HG03135 (cell line): Measurements from ENCODE around the gene COLGALT1.
A peak's percentile ranks its signal among the peaks of the same experiment; 100 is the strongest.
"Not testable (repeated sequence)": the region's sequence is repeated elsewhere in the genome, so short reads cannot be mapped to it uniquely, and the experiment has no call there.

Experiments
- ATAC-seq: cut with Tn5 transposase; IDR thresholded peaks from one replicate; pipeline ENCODE4 v1.9.1; 2021; ENCODE audit warnings: mild to moderate bottlenecking, moderate library complexity; ENCODE audit not compliant: unreplicated experiment

The COLGALT1 gene

GRCh38 chr19:17555480-17555928, at the start of gene COLGALT1:
Gene COLGALT1 (plus strand): TSS chr19:17555649. CDS start chr19:17555714, 65 bp downstream.
- ATAC-seq, result peak; percentile 86

DNA sequence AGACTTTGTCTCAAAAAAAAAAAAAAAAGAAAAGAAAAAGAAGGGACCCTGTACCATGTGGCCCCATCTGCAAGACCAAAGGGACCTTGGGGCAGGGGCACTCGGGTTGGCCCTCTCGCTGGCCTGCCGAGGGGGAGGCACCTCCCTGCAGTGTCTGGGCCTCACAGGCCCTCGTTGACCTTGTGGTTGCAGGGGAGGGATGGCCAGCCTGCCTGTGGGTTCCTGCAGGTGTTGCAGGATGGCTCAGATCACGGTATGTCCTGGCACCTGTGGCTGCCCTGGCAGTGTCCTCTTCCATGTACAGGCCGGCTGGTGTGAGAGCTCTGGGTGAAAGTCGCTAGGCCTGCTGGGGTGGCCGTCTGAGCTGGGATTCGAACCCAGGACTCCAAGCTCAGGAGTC, 48.7 kb upstream of the COLGALT1 start:
- no peak for ATAC-seq

- not testable (repeated sequence) for ATAC-seq
These were observed 46.9 kb upstream of the COLGALT1 start for GRCh38 chr19:17508558-17508933.

DNA sequence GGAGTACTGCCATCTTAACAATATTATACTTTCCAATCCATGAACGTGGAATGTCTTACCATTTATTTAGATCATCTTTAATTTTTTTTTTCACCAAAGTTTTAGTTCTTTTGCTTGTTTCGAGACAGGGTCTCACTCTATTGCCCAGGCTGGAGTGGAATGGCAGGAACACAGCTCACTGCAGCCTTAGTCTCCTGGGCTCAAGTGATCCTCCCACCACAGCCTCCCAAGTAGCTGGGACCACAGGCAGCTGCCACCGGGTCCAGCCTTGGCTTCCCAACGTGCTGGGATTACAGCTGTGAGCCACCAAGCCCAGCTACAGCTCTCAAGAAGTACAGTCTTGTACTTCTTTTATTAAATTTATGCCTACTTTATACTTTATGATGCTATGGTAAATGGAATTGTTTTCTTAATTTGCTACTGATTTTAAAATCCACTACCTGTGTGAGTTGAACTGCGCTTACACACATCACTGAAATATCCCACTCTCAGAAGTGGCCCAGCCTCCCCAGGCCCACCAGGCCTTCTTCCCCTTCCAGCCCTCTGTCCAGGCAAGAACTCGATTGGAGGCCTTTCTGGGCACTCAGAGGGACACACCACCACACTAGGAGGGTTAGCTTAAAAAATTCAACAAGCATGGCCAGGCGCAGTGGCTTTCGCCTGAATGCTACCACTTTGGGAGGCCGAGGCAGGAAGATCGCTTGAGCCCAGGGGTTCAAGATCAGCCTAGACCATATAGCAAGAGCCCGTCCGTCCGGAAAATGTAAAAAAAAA, 45.0 kb upstream of the COLGALT1 start:
- ATAC-seq, result no peak

- ATAC-seq, result peak; percentile 54
These were observed 43.5 kb upstream of the COLGALT1 start for GRCh38 chr19:17511724-17512573.

- no peak for ATAC-seq
These were observed 42.9 kb upstream of the COLGALT1 start for GRCh38 chr19:17512574-17512939.

DNA sequence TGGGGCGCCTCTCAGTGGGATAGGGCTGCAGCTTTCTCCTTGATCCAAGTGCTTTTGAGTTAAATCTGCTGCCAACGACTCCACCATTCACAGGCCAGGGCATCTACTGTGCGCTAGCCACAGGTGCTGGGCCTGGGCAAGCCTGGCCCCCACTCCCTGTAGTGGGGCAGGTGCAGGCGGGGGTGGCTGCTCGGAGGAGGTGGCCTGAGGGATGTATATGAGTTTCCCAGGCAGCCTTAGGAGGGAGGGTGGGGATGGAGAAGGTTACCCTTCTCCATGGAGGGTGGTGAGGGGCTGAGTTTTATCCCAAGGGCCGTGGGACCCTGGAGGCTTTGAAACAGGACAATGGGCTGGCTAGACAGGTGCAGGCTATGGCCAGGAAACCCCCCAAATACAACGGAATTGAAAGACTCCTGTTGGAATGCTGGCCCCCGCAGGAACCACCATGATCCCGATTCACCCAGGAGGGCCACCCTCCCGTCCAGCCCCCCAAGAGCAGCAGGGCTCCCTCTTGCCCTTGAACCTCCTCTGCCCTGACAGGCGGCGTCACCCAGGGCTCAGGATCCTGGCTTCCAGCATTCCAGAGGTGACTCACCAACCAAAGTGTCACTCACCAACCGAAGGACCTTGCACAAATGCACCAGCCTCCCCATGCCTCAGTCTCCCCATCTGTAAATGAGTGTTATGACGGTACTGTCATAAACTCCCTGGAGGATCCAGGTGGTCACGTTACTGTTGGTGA, 39.9 kb upstream of the COLGALT1 start:
- ATAC-seq, result no peak

- ATAC-seq, result no peak
These were observed 37.6 kb upstream of the COLGALT1 start for GRCh38 chr19:17517898-17518297.

DNA sequence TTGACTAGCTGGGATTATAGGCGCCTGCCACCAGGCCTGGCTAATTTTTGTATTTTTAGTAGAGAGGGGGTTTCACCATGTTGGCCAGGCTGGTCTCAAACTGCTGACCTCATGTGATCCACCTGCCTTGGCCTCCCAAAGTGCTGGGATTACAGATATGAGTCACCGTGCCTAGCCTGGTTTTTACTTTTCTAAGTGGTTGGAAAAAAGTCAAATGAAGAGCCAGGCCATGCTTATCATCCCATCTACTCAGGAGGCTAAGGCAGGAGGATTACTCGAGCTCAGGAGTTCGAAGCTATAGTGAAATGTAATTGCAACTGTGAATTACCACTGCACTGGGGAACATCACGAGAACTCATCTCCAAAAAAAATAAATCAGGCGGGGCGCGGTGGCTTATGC, 36.8 kb upstream of the COLGALT1 start:
- ATAC-seq, result not testable (repeated sequence)

- no peak for ATAC-seq
These were observed 35.5 kb upstream of the COLGALT1 start for GRCh38 chr19:17519967-17520366.

GRCh38 chr19:17520865-17521264, 34.6 kb upstream of the COLGALT1 start:
- no peak for ATAC-seq

- peak; percentile 79 for ATAC-seq
These were observed 32.2 kb upstream of the COLGALT1 start for GRCh38 chr19:17522988-17523872.

GRCh38 chr19:17524651-17525050, 30.8 kb upstream of the COLGALT1 start:
- no peak for ATAC-seq

- ATAC-seq, result no peak
These were observed 30.3 kb upstream of the COLGALT1 start for GRCh38 chr19:17525141-17525540.

DNA sequence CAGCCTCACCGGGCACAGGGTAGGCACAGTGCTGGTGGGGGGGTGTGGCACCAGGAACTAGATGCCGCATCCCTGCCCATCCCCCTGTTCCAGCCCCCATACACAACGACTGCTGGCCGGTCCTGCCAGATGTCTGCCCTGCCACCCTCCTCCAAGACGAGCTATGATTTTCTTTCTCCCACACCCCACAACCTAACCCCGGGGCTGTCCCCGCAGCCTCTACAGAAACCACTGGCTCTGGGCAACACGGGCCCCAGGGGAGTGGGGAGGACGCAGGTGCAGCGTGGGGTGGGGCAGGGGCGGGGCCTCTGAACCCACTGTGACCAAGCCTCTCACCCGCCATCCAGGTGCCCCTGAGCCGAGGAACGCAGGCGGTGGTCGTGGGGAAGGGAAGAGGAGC, 28.5 kb upstream of the COLGALT1 start:
- ATAC-seq, result no peak

GRCh38 chr19:17527326-17527725, 28.1 kb upstream of the COLGALT1 start:
- ATAC-seq, result no peak

DNA sequence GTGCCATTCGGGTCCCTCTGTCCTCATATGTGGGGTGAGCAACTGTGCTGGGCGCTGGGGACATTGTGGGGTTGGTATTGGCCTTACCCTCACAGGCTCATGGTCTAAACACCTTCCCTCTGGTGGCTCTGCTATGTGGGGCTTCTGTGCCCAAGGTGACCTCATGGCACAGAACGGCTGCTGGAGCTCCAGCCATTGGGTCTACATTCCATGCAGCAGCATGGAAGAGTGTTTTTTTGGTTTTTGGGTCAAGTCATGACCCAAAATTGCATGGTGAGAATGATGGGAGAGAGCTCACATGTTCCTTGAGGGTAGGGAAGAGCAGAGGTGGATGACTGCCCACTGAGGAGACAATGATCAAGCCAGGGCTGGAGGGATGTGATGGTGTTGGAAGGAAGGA, 26.8 kb upstream of the COLGALT1 start:
- ATAC-seq, result no peak

DNA sequence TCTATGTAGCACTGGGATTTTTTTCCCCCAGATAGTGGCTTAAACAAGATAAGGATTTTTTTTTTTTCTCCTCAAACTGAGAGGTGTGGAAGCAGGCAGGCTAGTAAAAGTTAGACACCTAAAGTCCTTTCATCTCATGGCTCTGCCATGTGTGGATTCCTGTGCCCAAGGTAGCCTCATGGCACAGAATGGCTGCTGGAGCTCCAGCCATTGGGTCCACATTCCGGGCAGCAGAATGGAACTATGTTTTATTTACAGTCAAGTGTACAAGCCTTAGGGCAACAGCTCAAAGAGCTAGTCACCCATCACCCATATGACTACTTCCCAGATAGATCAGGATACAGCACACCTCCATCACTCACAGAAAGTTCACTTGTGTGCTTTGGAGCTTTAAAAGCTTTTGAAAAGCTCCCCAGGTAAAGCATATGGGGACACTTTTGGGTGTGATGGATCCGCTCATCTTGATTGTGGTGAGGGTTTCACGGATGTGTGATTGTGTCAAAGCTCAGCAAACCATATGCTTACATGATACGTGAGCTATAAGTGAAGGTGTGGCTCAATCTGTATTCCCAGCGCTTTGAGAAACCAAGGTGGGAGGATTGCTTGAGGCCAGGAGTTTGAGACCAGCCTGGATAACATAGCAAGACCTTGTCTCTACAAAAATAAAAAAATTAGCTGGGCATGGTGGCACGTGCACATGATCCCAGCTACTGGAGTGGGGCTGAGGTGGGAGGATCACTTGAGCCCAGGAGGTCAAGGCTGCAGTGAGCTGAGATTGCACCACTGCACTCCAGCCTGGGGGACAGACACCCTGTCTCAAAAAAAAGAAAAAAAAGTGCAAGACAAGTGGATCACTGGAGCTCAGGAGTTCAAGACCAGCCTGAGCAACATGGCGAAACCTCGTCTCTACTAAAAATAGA, 25.9 kb upstream of the COLGALT1 start:
- no peak for ATAC-seq

DNA sequence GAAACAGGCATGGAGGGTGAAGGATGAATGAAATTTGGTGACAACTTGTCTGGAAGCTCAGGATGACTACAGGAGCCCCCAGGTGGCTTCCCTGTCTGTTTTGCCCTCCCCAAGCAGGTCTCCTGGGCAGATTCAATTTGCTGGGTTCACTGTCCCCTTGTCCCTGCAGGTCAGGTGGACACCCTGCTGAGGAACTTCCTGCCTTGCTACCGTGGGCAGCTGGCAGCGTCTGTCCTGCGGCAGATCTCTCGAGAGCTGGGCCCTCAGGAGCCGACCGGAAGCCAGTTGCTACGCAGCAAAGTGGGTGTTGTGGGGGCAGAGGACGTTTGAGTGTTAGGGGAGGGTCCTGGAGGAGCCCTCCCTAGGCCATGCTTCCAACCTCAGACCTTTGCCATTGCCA, 24.9 kb upstream of the COLGALT1 start:
- no peak for ATAC-seq
